Measurements from ENCODE around the gene TNS3.

The TNS3 gene

GRCh38 chr7:47498229-47499056 lies 83.5 kb downstream of the TNS3 start:
- Mint-ChIP-seq H3K4me3 (no peak overlapping the region), H3K9me3 (no peaks in the 10 kb centered on the region), H3K27ac (no peak overlapping the region), H3K4me1 (ENCODE audit: low read depth) (peaks cover 1% of the 10 kb centered on the region), H3K27me3 (peaks cover 7% of the 10 kb centered on the region), H3K36me3 (ENCODE audit: low read depth) (no peaks in the 10 kb centered on the region)
- DNase-seq = no peak

GRCh38 chr7:47497367-47498096 lies 84.4 kb downstream of the TNS3 start:
- no peak for DNase-seq
- Mint-ChIP-seq H3K27ac (no peak overlapping the region), H3K4me3 (no peak overlapping the region), H3K27me3 (peaks cover 10% of the 10 kb centered on the region), H3K4me1 (ENCODE audit: low read depth) (peaks cover 1% of the 10 kb centered on the region), H3K36me3 (ENCODE audit: low read depth) (no peaks in the 10 kb centered on the region), H3K9me3 (no peaks in the 10 kb centered on the region)

GRCh38 chr7:47496666-47497065 lies 85.2 kb downstream of the TNS3 start:
- no peak for DNase-seq
- H3K27me3 Mint-ChIP-seq = peaks cover 13% of the 10 kb centered on the region
- no peak overlapping the region for H3K4me3 Mint-ChIP-seq
- H3K36me3 Mint-ChIP-seq (ENCODE audit: low read depth) = no peaks in the 10 kb centered on the region
- H3K9me3 Mint-ChIP-seq = no peaks in the 10 kb centered on the region
- H3K27ac Mint-ChIP-seq = no peak overlapping the region
- peaks cover 1% of the 10 kb centered on the region for H3K4me1 Mint-ChIP-seq (ENCODE audit: low read depth)

GRCh38 chr7:47496056-47496665 lies 85.8 kb downstream of the TNS3 start:
- Mint-ChIP-seq H3K4me1 (ENCODE audit: low read depth) (peaks cover 1% of the 10 kb centered on the region), H3K36me3 (ENCODE audit: low read depth) (no peaks in the 10 kb centered on the region), H3K27ac (no peak overlapping the region)

GRCh38 chr7:47493976-47494911 lies 87.7 kb downstream of the TNS3 start:
- Mint-ChIP-seq H3K4me1 (ENCODE audit: low read depth) (peaks cover 1% of the 10 kb centered on the region), H3K36me3 (ENCODE audit: low read depth) (no peaks in the 10 kb centered on the region), H3K27me3 (peaks cover 13% of the 10 kb centered on the region), H3K4me3 (no peak overlapping the region), H3K9me3 (no peaks in the 10 kb centered on the region), H3K27ac (no peak overlapping the region)
- no peak for DNase-seq

More at GRCh38 chr7:47496056-47496665, 85.8 kb downstream of the TNS3 start:
- H3K9me3 Mint-ChIP-seq = no peaks in the 10 kb centered on the region
- peaks cover 13% of the 10 kb centered on the region for H3K27me3 Mint-ChIP-seq
- no peak overlapping the region for H3K4me3 Mint-ChIP-seq
- DNase-seq = no peak

GRCh38 chr7:47492716-47493325 lies 89.1 kb downstream of the TNS3 start:
- H3K27ac Mint-ChIP-seq = no peak overlapping the region
- H3K36me3 Mint-ChIP-seq (ENCODE audit: low read depth) = no peaks in the 10 kb centered on the region
- H3K27me3 Mint-ChIP-seq = peaks cover 13% of the 10 kb centered on the region
- H3K9me3 Mint-ChIP-seq = no peaks in the 10 kb centered on the region
- H3K4me3 Mint-ChIP-seq = no peak overlapping the region
- peaks cover 1% of the 10 kb centered on the region for H3K4me1 Mint-ChIP-seq (ENCODE audit: low read depth)
- no peak for DNase-seq

GRCh38 chr7:47490501-47491265 lies 91.2 kb downstream of the TNS3 start:
- Mint-ChIP-seq H3K9me3 (no peaks in the 10 kb centered on the region), H3K27ac (no peak overlapping the region), H3K36me3 (ENCODE audit: low read depth) (no peaks in the 10 kb centered on the region), H3K27me3 (peaks cover 13% of the 10 kb centered on the region), H3K4me3 (no peak overlapping the region), H3K4me1 (ENCODE audit: low read depth) (no peaks in the 10 kb centered on the region)
- no peak for DNase-seq

- Mint-ChIP-seq H3K36me3 (ENCODE audit: low read depth) (no peaks in the 10 kb centered on the region), H3K27me3 (peaks cover 13% of the 10 kb centered on the region), H3K4me3 (no peak overlapping the region), H3K4me1 (ENCODE audit: low read depth) (no peaks in the 10 kb centered on the region), H3K9me3 (no peaks in the 10 kb centered on the region), H3K27ac (no peak overlapping the region)
- DNase-seq = no peak
Measured at GRCh38 chr7:47489624-47490023, 92.3 kb downstream of the TNS3 start.

- peaks cover 8% of the 10 kb centered on the region for H3K27me3 Mint-ChIP-seq
- H3K27ac Mint-ChIP-seq = no peak overlapping the region
- no peaks in the 10 kb centered on the region for H3K4me1 Mint-ChIP-seq (ENCODE audit: low read depth)
- H3K36me3 Mint-ChIP-seq (ENCODE audit: low read depth) = no peaks in the 10 kb centered on the region
- H3K9me3 Mint-ChIP-seq = no peaks in the 10 kb centered on the region
- H3K4me3 Mint-ChIP-seq = no peak overlapping the region
- DNase-seq = no peak
Measured at GRCh38 chr7:47488969-47489342, 93.0 kb downstream of the TNS3 start.

- Mint-ChIP-seq H3K27ac (no peak overlapping the region), H3K27me3 (peaks cover 6% of the 10 kb centered on the region), H3K9me3 (no peaks in the 10 kb centered on the region), H3K36me3 (ENCODE audit: low read depth) (no peaks in the 10 kb centered on the region), H3K4me1 (ENCODE audit: low read depth) (no peaks in the 10 kb centered on the region), H3K4me3 (no peak overlapping the region)
- no peak for DNase-seq
Measured at GRCh38 chr7:47488201-47488968, 93.5 kb downstream of the TNS3 start.

GRCh38 chr7:47485640-47486435 lies 96.1 kb downstream of the TNS3 start:
- no peak overlapping the region for H3K4me3 Mint-ChIP-seq
- DNase-seq = no peak
- no peak overlapping the region for H3K27ac Mint-ChIP-seq
- peaks cover 4% of the 10 kb centered on the region for H3K9me3 Mint-ChIP-seq
- H3K36me3 Mint-ChIP-seq (ENCODE audit: low read depth) = no peaks in the 10 kb centered on the region
- H3K4me1 Mint-ChIP-seq (ENCODE audit: low read depth) = peaks cover 17% of the 10 kb centered on the region
- H3K27me3 Mint-ChIP-seq = no peaks in the 10 kb centered on the region

- peaks cover 23% of the 10 kb centered on the region for H3K4me1 Mint-ChIP-seq (ENCODE audit: low read depth)
- H3K9me3 Mint-ChIP-seq = peaks cover 4% of the 10 kb centered on the region
- no peak for DNase-seq
- no peak overlapping the region for H3K4me3 Mint-ChIP-seq
- no peaks in the 10 kb centered on the region for H3K36me3 Mint-ChIP-seq (ENCODE audit: low read depth)
- H3K27me3 Mint-ChIP-seq = no peaks in the 10 kb centered on the region
- no peak overlapping the region for H3K27ac Mint-ChIP-seq
Measured at GRCh38 chr7:47484923-47485639, 96.8 kb downstream of the TNS3 start.

Data from activated T-cell treated with anti-CD3 and anti-CD28 coated beads, Interleukin-2, amount 50 U/mL, for 24 hours (primary cell).